Ammon's horn (tissue), 1 donor: ENCODE results near the gene GNL1.
"Not testable (repeated sequence)": the region's sequence is repeated elsewhere in the genome, so short reads cannot be mapped to it uniquely, and the experiment has no call there.

Source experiments
- DNase-seq: peaks from one replicate; pipeline ENCODE4 v3.0.0-alpha.2; 2016; ENCODE audit warnings: low spot score

Gene GNL1

GRCh38 chr6:30530014-30530413 lies 26.3 kb downstream of the GNL1 start:
- no peak for DNase-seq

- DNase-seq = not testable (repeated sequence)
These were observed 26.9 kb downstream of the GNL1 start for GRCh38 chr6:30529349-30529875.

- not testable (repeated sequence) for DNase-seq
These were observed 29.8 kb downstream of the GNL1 start for GRCh38 chr6:30526444-30526843.

GRCh38 chr6:30521952-30522351 lies 34.3 kb downstream of the GNL1 start:
- DNase-seq = not testable (repeated sequence)

GRCh38 chr6:30521082-30521481 lies 35.2 kb downstream of the GNL1 start:
- not testable (repeated sequence) for DNase-seq

DNA sequence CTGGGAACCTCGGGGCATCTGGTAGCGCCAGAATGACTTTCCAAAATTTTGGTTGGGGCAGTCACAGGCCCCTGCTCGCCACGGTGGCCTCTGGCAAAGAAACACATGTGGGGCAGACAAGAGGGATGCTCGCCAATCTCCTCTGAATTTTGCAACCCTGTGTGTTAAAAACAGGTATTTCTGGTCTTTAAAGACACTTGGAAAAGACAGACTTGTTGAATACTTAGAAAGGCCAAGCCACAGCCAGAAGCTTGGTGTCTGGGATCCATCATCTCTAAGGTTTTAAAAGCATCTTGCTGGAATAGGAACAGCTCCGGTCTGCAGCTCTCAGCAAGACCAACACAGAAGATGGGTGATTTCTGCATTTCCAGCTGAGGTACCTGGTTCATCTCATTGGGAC lies 35.8 kb downstream of the GNL1 start:
- no peak for DNase-seq

- DNase-seq = not testable (repeated sequence)
These were observed 37.7 kb downstream of the GNL1 start for GRCh38 chr6:30518505-30519145.

- not testable (repeated sequence) for DNase-seq
These were observed 38.4 kb downstream of the GNL1 start for GRCh38 chr6:30517767-30518504.

GRCh38 chr6:30516754-30517076 lies 39.6 kb downstream of the GNL1 start:
- DNase-seq = not testable (repeated sequence)

DNA sequence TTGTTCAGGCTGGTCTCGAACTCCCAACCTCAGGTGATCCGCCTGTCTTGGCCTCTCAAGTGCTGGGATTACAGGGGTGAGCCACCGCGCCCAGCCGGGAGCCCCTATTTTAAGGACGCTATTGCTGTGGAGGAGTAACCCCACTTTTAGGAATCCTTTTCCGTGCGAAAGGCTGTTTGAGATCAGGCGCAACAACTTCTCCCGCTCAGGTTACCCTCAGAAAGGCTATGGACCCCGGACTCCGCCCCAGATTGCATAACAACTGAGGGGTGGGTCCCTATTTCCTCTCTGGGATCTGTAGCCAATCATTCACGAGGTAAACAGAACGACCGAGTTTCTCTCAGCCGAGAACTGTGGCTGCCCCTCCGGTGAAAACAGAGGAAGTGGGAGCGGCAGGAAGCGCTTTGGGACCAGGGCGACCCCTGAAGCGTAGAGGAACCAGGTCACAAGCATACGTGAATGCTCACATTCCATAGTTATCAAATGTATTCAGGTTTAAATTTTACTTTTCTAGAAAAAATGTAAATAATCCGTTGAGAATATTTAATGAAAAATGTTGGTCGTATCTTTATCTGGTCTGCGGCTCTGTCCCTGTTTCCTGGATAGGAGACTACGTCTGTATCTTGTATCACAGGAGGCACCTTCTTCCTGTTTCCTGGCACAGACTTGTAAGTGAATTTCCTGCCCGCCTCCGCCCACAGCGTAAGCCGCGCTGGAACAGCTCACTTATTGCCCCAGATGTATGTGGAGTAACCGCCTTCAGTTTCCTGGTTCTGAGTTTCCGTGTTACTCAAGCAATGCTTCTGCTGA lies 40.1 kb downstream of the GNL1 start:
- peak; percentile 82 for DNase-seq

GRCh38 chr6:30515106-30515505 lies 41.2 kb downstream of the GNL1 start:
- no peak for DNase-seq

DNA sequence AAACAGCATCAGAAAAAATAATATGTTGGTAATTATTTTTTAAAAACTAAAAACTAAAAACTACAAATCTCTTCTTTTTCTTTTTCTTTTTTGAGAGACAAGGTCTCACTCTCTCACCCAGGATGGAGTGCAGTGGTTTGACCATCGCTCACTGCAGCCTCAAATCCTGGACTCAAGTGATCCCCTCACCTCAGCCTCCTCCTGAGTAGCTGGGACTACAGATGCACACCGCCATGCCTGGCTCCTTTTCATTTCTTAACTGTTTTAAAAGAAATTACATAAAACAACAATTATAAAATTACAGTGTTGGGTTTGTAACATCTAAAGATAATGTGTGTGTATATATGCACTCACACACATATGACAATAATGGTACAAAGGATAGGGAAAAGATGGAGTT lies 42.8 kb downstream of the GNL1 start:
- DNase-seq = no peak

DNA sequence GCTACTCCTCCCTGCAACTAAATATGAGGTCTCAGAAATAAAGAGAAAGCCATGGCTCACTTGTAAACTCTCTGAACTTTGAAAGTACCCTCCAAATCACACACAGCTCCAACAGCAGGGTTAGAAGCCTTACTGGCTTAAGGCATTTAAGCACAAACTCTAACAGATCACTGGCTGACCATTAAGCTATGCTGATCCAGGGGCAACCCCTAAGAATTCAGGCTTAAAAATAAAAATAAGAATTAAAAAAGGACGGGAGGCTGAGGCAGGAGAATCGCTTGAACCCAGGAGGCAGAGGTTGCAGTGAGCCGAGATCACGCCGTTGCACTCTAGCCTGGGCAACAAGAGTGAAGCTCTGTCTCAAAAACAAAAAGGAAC lies 45.1 kb downstream of the GNL1 start:
- no peak for DNase-seq

GRCh38 chr6:30510419-30511168 lies 45.7 kb downstream of the GNL1 start:
- DNase-seq = no peak

- no peak for DNase-seq
These were observed 47.2 kb downstream of the GNL1 start for GRCh38 chr6:30508890-30509736.

DNA sequence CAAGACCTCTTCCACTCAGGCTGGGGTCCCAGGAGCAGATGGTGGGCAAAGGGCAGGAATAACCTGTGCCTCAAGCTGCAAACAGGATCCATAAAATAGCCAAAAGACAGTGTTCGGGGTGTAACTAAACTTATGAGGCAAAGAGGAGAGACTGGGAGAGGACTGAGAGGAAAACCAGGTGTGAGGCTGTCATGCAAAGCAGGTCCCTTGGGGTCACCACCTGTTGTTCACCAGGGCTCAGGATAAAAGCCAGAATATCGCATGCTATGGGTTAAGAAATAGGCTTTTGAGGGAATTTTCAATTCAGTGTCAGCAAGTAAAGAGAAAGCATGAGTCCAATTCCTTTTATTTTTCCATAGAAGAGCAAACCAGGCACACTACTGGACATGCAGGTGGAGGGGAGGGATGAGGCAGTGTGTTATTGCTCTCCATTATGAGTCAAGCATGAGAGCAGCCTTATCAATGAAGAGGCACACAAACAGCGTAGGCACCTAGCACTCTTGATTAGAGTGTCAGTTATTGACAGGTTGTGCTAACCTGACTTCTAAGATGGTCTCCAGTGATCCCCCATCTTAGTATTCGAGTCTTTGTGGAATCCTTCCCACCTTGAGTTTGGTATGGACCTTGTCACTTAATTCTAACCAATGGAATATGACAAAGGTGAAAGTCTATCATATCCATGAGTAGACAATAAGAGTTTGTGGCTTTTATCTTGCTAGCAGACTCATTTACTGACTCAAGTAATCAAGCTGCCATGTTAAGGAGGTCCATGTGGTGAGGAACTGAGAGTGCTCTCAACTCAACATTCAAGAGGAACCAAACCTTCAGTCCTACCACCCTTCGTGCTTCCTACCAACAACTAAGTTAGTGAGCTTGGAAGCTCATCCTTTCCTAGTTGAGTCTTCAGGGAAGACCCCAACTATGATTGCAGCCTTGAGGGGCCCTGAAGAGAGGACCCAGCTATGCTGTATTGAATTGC lies 48.2 kb downstream of the GNL1 start:
- DNase-seq = peak; percentile 24

DNA sequence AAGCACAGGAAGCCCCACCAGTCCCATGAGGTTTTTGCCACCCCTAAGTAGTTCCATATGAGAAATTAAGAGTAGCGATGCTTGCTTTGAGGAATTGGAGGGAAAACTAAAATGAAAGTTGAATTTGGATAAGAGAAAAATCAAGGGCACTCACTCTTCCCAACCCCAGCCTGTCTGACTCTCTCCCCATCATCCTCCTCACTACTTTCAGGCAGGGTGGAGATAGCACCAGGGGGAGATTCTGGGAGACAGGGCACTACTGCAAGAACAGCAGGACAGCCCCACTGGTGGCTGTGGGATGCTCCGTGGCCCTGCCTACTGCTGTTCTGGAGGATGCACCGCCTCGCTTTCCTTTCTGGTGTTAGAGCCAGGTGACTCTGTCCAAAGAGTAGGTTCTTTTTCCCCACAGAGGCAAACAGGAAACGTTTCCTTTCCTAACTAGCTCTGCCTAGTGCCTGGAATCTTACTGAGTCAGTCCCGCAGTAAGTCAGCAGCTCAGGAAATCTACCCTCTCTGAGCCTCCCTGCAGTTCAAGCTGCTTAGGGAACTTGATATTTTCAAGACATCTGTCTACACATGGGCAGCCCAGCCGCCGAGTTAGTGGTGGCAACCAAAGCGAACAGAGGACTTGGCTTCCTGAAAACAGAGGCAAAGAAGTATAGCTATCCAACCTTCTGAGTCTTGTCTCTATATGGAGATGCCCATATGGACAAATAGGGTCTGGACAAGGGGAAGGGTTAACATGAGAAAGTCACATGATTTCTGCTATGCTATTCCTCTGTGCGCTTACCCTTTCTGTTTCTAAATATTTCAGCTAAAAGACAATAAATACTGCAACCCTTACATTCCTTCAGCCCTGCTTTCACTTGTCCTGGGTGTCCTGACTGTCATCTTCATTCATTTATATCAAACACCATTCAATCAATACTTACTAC lies 55.6 kb downstream of the GNL1 start:
- no peak for DNase-seq

GRCh38 chr6:30498705-30499104 lies 57.6 kb downstream of the GNL1 start:
- DNase-seq = not testable (repeated sequence)

DNA sequence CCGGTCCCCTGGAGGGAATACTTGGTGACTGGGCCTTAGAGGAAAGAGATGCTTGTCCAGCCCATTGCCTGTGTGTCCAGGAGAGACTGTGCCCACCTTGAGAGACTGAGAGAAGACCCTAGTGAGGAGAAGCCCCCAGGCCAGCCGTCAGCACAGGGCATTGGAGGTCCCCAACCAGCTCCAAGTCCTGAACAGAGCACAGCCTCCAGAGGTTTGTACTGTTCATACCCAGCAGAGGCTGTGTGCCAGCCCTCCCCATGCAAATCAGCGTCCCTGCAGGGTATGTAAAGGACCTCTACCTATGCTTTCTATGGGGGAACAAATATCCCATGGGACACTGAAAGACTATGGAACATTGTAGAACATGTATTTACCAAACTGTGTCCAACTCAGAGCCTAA lies 58.6 kb downstream of the GNL1 start:
- DNase-seq = no peak
